Trophoblast cell (in vitro differentiated cells and primary cell): ENCODE measurements around the gene INPP1.

Experiments used
- DNase-seq, 2 donors: peaks; one replicate each; pipeline ENCODE4 v3.0.0-alpha.2; 2016
- H2AFZ ChIP-seq: 2 replicates; pipeline ENCODE4 v1.6.1; 2013; ENCODE audit warnings: low read length, moderate library complexity, mild to moderate bottlenecking; ENCODE audit not compliant: insufficient read depth, poor library complexity
- H2AK5ac ChIP-seq: 2 replicates; pipeline ENCODE4 v1.6.1; 2013; ENCODE audit warnings: mild to moderate bottlenecking, low read length
- H2BK120ac ChIP-seq: 2 replicates; pipeline ENCODE4 v1.6.1; 2013; ENCODE audit warnings: low read length, mild to moderate bottlenecking, moderate library complexity; ENCODE audit not compliant: insufficient read depth, poor library complexity
- H2BK12ac ChIP-seq: 2 replicates; pipeline ENCODE4 v1.6.1; 2013; ENCODE audit warnings: mild to moderate bottlenecking, low read length, moderate library complexity
- H2BK5ac ChIP-seq: 2 replicates; pipeline ENCODE4 v1.6.1; 2013; ENCODE audit warnings: low read length, low read depth, moderate library complexity, mild to moderate bottlenecking; ENCODE audit not compliant: poor library complexity
- H3K14ac ChIP-seq: 2 replicates; pipeline ENCODE4 v1.6.1; 2013; ENCODE audit warnings: mild to moderate bottlenecking, low read length
- H3K18ac ChIP-seq: 2 replicates; pipeline ENCODE4 v1.6.1; 2013; ENCODE audit warnings: mild to moderate bottlenecking, low read length
- H3K23ac ChIP-seq: 2 replicates; pipeline ENCODE4 v1.6.1; 2013; ENCODE audit warnings: low read length
- H3K27ac ChIP-seq: 2 replicates; pipeline ENCODE4 v1.5.1; 2013; ENCODE audit warnings: low read depth, mild to moderate bottlenecking, inconsistent platforms, low read length, moderate library complexity
- H3K27me3 ChIP-seq: 2 replicates; pipeline ENCODE4 v1.6.1; 2013; ENCODE audit warnings: inconsistent platforms, mild to moderate bottlenecking, low read length, moderate library complexity; ENCODE audit not compliant: insufficient read depth
- H3K36me3 ChIP-seq, 2 experiments: 1 replicate in 1 of 2; 2 replicates in 1 of 2; pipeline ENCODE4 v1.6.1; 2013; ENCODE audit warnings: low read length in 2 of 2, mild to moderate bottlenecking in 2 of 2, moderate library complexity in 1 of 2; ENCODE audit not compliant: insufficient read depth in 2 of 2, control insufficient read depth in 1 of 2
- H3K4ac ChIP-seq: 2 replicates; pipeline ENCODE4 v1.6.1; 2013; ENCODE audit warnings: low read depth, mild to moderate bottlenecking, low read length, moderate library complexity
- H3K4me1 ChIP-seq, 2 experiments: 1 replicate in 1 of 2; 2 replicates in 1 of 2; pipeline ENCODE4 v1.6.1; 2013; ENCODE audit warnings: low read length in 2 of 2, mild to moderate bottlenecking in 2 of 2, moderate library complexity in 1 of 2; ENCODE audit not compliant: insufficient read depth in 2 of 2, control insufficient read depth in 1 of 2
- H3K4me2 ChIP-seq: 2 replicates; pipeline ENCODE4 v1.6.1; 2013; ENCODE audit warnings: inconsistent platforms, mild to moderate bottlenecking, low read length, moderate library complexity
- H3K4me3 ChIP-seq: 2 replicates; pipeline ENCODE4 v1.5.1; 2013; ENCODE audit warnings: mild to moderate bottlenecking, low read depth, low read length, inconsistent platforms
- H3K79me1 ChIP-seq: one replicate; pipeline ENCODE4 v1.6.1; 2013; ENCODE audit warnings: low read length
- H3K79me2 ChIP-seq: 2 replicates; pipeline ENCODE4 v1.6.1; 2013; ENCODE audit warnings: low read length, mild to moderate bottlenecking; ENCODE audit not compliant: control insufficient read depth, insufficient read depth, poor library complexity
- H3K9ac ChIP-seq: 2 replicates; pipeline ENCODE4 v1.6.1; 2013; ENCODE audit warnings: mild to moderate bottlenecking, low read length
- H3K9me3 ChIP-seq: 2 replicates; pipeline ENCODE4 v1.6.1; 2013; ENCODE audit warnings: low read depth, mild to moderate bottlenecking, control low read depth, inconsistent platforms, low read length; ENCODE audit not compliant: insufficient read depth
- H4K12ac ChIP-seq: 2 replicates; pipeline ENCODE4 v1.6.1; 2013; ENCODE audit warnings: low read depth, mild to moderate bottlenecking, low read length, moderate library complexity
- H4K8ac ChIP-seq: 2 replicates; pipeline ENCODE4 v1.6.1; 2013; ENCODE audit warnings: low read depth, mild to moderate bottlenecking, low read length, moderate library complexity
- H4K91ac ChIP-seq: one replicate; pipeline ENCODE4 v1.6.1; 2013; ENCODE audit warnings: low read depth, mild to moderate bottlenecking, low read length, moderate library complexity
- WGBS: extraction: QIAGEN DNeasy Blood & Tissue Kit; methylation state at CpG from one replicate; pipeline ENCODE4 v1.1.7; 2013; ENCODE audit warnings: missing lambda C conversion rate; ENCODE audit not compliant: insufficient read length, insufficient coverage; ENCODE audit errors: extremely low coverage; 5-methylcytosine and 5-hydroxymethylcytosine counted together

Gene INPP1

GRCh38 chr2:190366248-190366753 is 22.9 kb downstream of the INPP1 start:
- Histone ChIP-seq H3K27me3 (no peaks in the 10 kb centered on the region), H3K79me2 (no peaks in the 10 kb centered on the region), H3K4me3 (no peak overlapping the region), H3K9ac (no peak overlapping the region), H3K36me3 (no peaks in the 10 kb centered on the region), H4K12ac (no peak overlapping the region), H4K8ac (no peak overlapping the region), H3K79me1 (no peaks in the 10 kb centered on the region), H3K27ac (no peak overlapping the region), H3K4ac (no peak overlapping the region), H2AFZ (no peak overlapping the region), H2AK5ac (no peak overlapping the region), H3K23ac (no peak overlapping the region), H3K14ac (no peak overlapping the region), H4K91ac (no peak overlapping the region), H3K9me3 (no peaks in the 10 kb centered on the region), H3K4me1 (no peaks in the 10 kb centered on the region), H2BK12ac (no peak overlapping the region), H2BK120ac (no peak overlapping the region), H3K18ac (no peak overlapping the region), H2BK5ac (no peak overlapping the region), H3K4me2 (no peak overlapping the region)
- WGBS = no CpG with 5 or more reads among the region's 11 CpGs
- DNase-seq = no peak

- Histone ChIP-seq H3K36me3 (no peaks in the 10 kb centered on the region), H4K91ac (no peak overlapping the region), H2BK5ac (no peak overlapping the region), H3K27ac (no peak overlapping the region), H3K9me3 (no peaks in the 10 kb centered on the region), H3K18ac (no peak overlapping the region), H2AK5ac (no peak overlapping the region), H3K4ac (no peak overlapping the region), H4K12ac (no peak overlapping the region), H2BK120ac (no peak overlapping the region), H2BK12ac (no peak overlapping the region), H3K23ac (no peak overlapping the region), H2AFZ (no peak overlapping the region), H3K9ac (no peak overlapping the region), H3K4me1 (no peaks in the 10 kb centered on the region), H3K79me1 (no peaks in the 10 kb centered on the region), H3K4me3 (no peak overlapping the region), H3K4me2 (no peak overlapping the region), H3K27me3 (no peaks in the 10 kb centered on the region), H4K8ac (no peak overlapping the region), H3K79me2 (no peaks in the 10 kb centered on the region), H3K14ac (no peak overlapping the region)
- no CpG with 5 or more reads among the region's 4 CpGs for WGBS
- DNase-seq = no peak
Observed at GRCh38 chr2:190367091-190367490, 23.7 kb downstream of the INPP1 start.

GRCh38 chr2:190369635-190370034 is 26.2 kb downstream of the INPP1 start:
- no peak overlapping the region for H3K14ac ChIP-seq
- H2BK12ac ChIP-seq = no peak overlapping the region
- H3K4ac ChIP-seq = no peak overlapping the region
- H3K79me2 ChIP-seq = no peaks in the 10 kb centered on the region
- H3K23ac ChIP-seq = no peak overlapping the region
- H2AK5ac ChIP-seq = no peak overlapping the region
- H3K36me3 ChIP-seq = no peaks in the 10 kb centered on the region
- no peak overlapping the region for H3K27ac ChIP-seq
- H2BK120ac ChIP-seq = no peak overlapping the region
- H4K8ac ChIP-seq = no peak overlapping the region
- no peak overlapping the region for H3K4me2 ChIP-seq
- H3K27me3 ChIP-seq = no peaks in the 10 kb centered on the region
- H4K12ac ChIP-seq = no peak overlapping the region
- H2BK5ac ChIP-seq = no peak overlapping the region
- H3K79me1 ChIP-seq = no peaks in the 10 kb centered on the region
- DNase-seq = no peak
- H4K91ac ChIP-seq = no peak overlapping the region
- H3K4me3 ChIP-seq = no peak overlapping the region
- H3K9me3 ChIP-seq = no peaks in the 10 kb centered on the region
- H3K18ac ChIP-seq = no peak overlapping the region
- no peak overlapping the region for H3K9ac ChIP-seq
- H3K4me1 ChIP-seq = no peaks in the 10 kb centered on the region
- no CpG with 5 or more reads among the region's 2 CpGs for WGBS
- H2AFZ ChIP-seq = no peak overlapping the region

GRCh38 chr2:190376083-190376482 is 32.7 kb downstream of the INPP1 start:
- H4K91ac ChIP-seq = no peak overlapping the region
- no peak for DNase-seq
- no peaks in the 10 kb centered on the region for H3K27me3 ChIP-seq
- H2AFZ ChIP-seq = no peak overlapping the region
- no peaks in the 10 kb centered on the region for H3K4me1 ChIP-seq
- H3K4me2 ChIP-seq = no peak overlapping the region
- no peak overlapping the region for H3K14ac ChIP-seq
- H3K36me3 ChIP-seq = no peaks in the 10 kb centered on the region
- peak overlapping the region; percentile 61 for H3K23ac ChIP-seq
- no peaks in the 10 kb centered on the region for H3K9me3 ChIP-seq
- no peak overlapping the region for H3K9ac ChIP-seq
- no peak overlapping the region for H4K8ac ChIP-seq
- no peak overlapping the region for H3K4me3 ChIP-seq
- no peak overlapping the region for H2AK5ac ChIP-seq
- no peak overlapping the region for H2BK12ac ChIP-seq
- H4K12ac ChIP-seq = no peak overlapping the region
- H3K79me2 ChIP-seq = no peaks in the 10 kb centered on the region
- no peak overlapping the region for H3K27ac ChIP-seq
- no peak overlapping the region for H3K18ac ChIP-seq
- no peak overlapping the region for H3K4ac ChIP-seq
- no peak overlapping the region for H2BK5ac ChIP-seq
- H2BK120ac ChIP-seq = no peak overlapping the region
- H3K79me1 ChIP-seq = no peaks in the 10 kb centered on the region
